NCI-H510A treated with DMSO at 0.1 percent for 48 hours (cell line): Measurements from ENCODE around the gene ACP6.
A peak's percentile ranks its signal among the peaks of the same experiment; 100 is the strongest.
"Not testable (repeated sequence)": the region's sequence is repeated elsewhere in the genome, so short reads cannot be mapped to it uniquely, and the experiment has no call there.

ENCODE experiments used
- DNase-seq: peaks from one replicate; lab custom pipeline; 2025; lab: John Stamatoyannopoulos, UW

ACP6 gene

GRCh38 chr1:147620543-147620942 is 49.8 kb downstream of the ACP6 start:
- DNase-seq = no peak

- DNase-seq = no peak
These were observed 50.6 kb downstream of the ACP6 start for GRCh38 chr1:147619741-147620140.

GRCh38 chr1:147618771-147619170 is 51.6 kb downstream of the ACP6 start:
- no peak for DNase-seq

- DNase-seq = no peak
These were observed 52.2 kb downstream of the ACP6 start for GRCh38 chr1:147618077-147618569.

- DNase-seq = not testable (repeated sequence)
These were observed 55.4 kb downstream of the ACP6 start for GRCh38 chr1:147614966-147615365.

GRCh38 chr1:147613506-147613905 is 56.8 kb downstream of the ACP6 start:
- DNase-seq = peak; percentile 37

GRCh38 chr1:147612366-147612765 is 58.0 kb downstream of the ACP6 start:
- DNase-seq = peak; percentile 96

- DNase-seq = no peak
These were observed 58.7 kb downstream of the ACP6 start for GRCh38 chr1:147611586-147611985.

- peak; percentile 19 for DNase-seq
These were observed 59.3 kb downstream of the ACP6 start for GRCh38 chr1:147611021-147611426.

- DNase-seq = no peak
These were observed 61.0 kb downstream of the ACP6 start for GRCh38 chr1:147609358-147609757.

- peak; percentile 49 for DNase-seq
These were observed 61.7 kb downstream of the ACP6 start for GRCh38 chr1:147608596-147608995.

GRCh38 chr1:147605591-147605990 is 64.7 kb downstream of the ACP6 start:
- no peak for DNase-seq

GRCh38 chr1:147603986-147604385 is 66.3 kb downstream of the ACP6 start:
- no peak for DNase-seq

- peak; percentile 95 for DNase-seq
These were observed 69.9 kb downstream of the ACP6 start for GRCh38 chr1:147600119-147601111.

- DNase-seq = peak; percentile 95
These were observed 70.8 kb downstream of the ACP6 start for GRCh38 chr1:147599362-147600118.

- DNase-seq = no peak
These were observed 71.5 kb downstream of the ACP6 start for GRCh38 chr1:147598621-147599361.

GRCh38 chr1:147597010-147597409 is 73.3 kb downstream of the ACP6 start:
- DNase-seq = no peak
